Kidney capillary endothelial cell (primary cell): ENCODE measurements around the gene ZNF101.
A peak's percentile ranks its signal among the peaks of the same experiment; 100 is the strongest.

ENCODE experiments used
- DNase-seq: peaks from one replicate; pipeline ENCODE4 v3.0.0-alpha.2; 2018; ENCODE audit warnings: low spot score

ZNF101 gene

GRCh38 chr19:19668230-19669012, at the start of gene ZNF101:
ZNF101 (plus strand) TSS chr19:19668839; CDS start chr19:19668964, 125 bp downstream.
- peak; percentile 79 for DNase-seq

GRCh38 chr19:19619181-19619848, 49.3 kb upstream of the ZNF101 start:
- DNase-seq = no peak

- no peak for DNase-seq
Measured at GRCh38 chr19:19619849-19620210, 48.8 kb upstream of the ZNF101 start.

GRCh38 chr19:19623383-19623782, 45.3 kb upstream of the ZNF101 start:
- no peak for DNase-seq

GRCh38 chr19:19624032-19624570, 44.5 kb upstream of the ZNF101 start:
- no peak for DNase-seq

GRCh38 chr19:19626516-19627472, 41.8 kb upstream of the ZNF101 start:
- DNase-seq = no peak

GRCh38 chr19:19627621-19628500, 40.8 kb upstream of the ZNF101 start, which contains the start of gene LPAR2:
LPAR2 (minus strand) TSS chr19:19628220; CDS start chr19:19627275, 945 bp downstream.
- DNase-seq = no peak

GRCh38 chr19:19628501-19629134, 40.0 kb upstream of the ZNF101 start:
- no peak for DNase-seq

- DNase-seq = no peak
Measured at GRCh38 chr19:19630062-19630414, 38.6 kb upstream of the ZNF101 start.

- DNase-seq = no peak
Measured at GRCh38 chr19:19630426-19630825, 38.2 kb upstream of the ZNF101 start.

- DNase-seq = no peak
Measured at GRCh38 chr19:19631346-19631745, 37.3 kb upstream of the ZNF101 start.

- DNase-seq = no peak
Measured at GRCh38 chr19:19632661-19633060, 36.0 kb upstream of the ZNF101 start.

- DNase-seq = no peak
Measured at GRCh38 chr19:19633711-19634515, 34.7 kb upstream of the ZNF101 start.

GRCh38 chr19:19634516-19635312, 33.9 kb upstream of the ZNF101 start:
- no peak for DNase-seq

- DNase-seq = no peak
Measured at GRCh38 chr19:19635313-19635702, 33.3 kb upstream of the ZNF101 start.

- DNase-seq = no peak
Measured at GRCh38 chr19:19636573-19637185, 32.0 kb upstream of the ZNF101 start.

- no peak for DNase-seq
Measured at GRCh38 chr19:19637186-19637522, 31.5 kb upstream of the ZNF101 start.

GRCh38 chr19:19637523-19638251, 31.0 kb upstream of the ZNF101 start:
- DNase-seq = no peak
